Measurements from ENCODE around the gene GBX1.

The GBX1 gene

DNA sequence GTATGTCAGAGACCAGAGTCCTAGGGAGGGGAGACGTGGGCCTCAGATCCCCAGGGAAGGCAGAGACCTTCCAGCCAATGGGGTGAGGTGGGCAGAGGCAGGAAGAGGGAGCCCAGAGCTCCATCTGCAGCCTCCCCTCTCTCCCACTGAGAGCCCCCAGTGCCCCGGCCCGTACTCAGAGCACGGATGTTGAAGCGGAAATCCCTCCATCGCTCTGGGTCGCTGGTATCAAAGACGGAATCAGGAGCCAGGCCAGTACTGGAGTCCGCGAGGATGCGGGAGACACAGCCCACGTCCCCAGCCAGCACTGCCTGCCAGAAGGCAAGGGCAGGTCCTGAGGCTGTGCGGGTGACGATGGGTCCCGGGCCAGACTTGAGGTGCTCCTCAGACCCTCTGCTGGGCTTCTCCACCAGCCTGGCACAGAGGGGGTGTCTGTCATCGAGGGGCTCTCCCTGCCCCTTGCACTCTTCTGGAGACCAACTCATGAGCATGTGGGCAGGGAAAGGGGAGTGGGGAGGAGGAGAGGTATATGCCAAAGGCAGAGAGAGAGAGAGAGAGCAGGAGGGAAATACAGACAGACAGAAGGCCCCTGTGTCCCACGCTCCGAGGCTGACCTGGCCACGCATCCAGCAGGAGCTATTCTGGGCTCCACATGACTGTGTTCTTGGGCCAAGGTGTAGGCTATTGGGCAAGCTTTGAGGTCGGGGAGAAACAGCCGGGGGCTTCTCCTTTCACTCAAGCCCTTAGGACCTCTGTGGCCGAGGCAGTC, 19.3 kb upstream of the GBX1 start, which contains the start of gene ASB10:
Gene ASB10 (minus strand): TSS at position 611 of the 769 bp plus-strand sequence. CDS start 120 bp downstream, at position 491.
- Mint-ChIP-seq H3K36me3 (ENCODE audit: low read depth) (no peaks in the 10 kb centered on the region), H3K27me3 (ENCODE audit: low read depth) (peaks cover 36% of the 10 kb centered on the region), H3K4me3 (no peak within 1 kb of the TSS), H3K4me1 (peaks cover 4% of the 10 kb centered on the region), H3K27ac (no peak within 1 kb of the TSS), H3K9me3 (no peaks in the 10 kb centered on the region)
- TF ChIP-seq, protein P1, sequence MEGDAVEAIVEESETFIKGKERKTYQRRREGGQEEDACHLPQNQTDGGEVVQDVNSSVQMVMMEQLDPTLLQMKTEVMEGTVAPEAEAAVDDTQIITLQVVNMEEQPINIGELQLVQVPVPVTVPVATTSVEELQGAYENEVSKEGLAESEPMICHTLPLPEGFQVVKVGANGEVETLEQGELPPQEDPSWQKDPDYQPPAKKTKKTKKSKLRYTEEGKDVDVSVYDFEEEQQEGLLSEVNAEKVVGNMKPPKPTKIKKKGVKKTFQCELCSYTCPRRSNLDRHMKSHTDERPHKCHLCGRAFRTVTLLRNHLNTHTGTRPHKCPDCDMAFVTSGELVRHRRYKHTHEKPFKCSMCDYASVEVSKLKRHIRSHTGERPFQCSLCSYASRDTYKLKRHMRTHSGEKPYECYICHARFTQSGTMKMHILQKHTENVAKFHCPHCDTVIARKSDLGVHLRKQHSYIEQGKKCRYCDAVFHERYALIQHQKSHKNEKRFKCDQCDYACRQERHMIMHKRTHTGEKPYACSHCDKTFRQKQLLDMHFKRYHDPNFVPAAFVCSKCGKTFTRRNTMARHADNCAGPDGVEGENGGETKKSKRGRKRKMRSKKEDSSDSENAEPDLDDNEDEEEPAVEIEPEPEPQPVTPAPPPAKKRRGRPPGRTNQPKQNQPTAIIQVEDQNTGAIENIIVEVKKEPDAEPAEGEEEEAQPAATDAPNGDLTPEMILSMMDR (IDR thresholded peaks at IDR 0.05; ENCODE audit: unreplicated experiment in 3 of 3), result no peak

DNA sequence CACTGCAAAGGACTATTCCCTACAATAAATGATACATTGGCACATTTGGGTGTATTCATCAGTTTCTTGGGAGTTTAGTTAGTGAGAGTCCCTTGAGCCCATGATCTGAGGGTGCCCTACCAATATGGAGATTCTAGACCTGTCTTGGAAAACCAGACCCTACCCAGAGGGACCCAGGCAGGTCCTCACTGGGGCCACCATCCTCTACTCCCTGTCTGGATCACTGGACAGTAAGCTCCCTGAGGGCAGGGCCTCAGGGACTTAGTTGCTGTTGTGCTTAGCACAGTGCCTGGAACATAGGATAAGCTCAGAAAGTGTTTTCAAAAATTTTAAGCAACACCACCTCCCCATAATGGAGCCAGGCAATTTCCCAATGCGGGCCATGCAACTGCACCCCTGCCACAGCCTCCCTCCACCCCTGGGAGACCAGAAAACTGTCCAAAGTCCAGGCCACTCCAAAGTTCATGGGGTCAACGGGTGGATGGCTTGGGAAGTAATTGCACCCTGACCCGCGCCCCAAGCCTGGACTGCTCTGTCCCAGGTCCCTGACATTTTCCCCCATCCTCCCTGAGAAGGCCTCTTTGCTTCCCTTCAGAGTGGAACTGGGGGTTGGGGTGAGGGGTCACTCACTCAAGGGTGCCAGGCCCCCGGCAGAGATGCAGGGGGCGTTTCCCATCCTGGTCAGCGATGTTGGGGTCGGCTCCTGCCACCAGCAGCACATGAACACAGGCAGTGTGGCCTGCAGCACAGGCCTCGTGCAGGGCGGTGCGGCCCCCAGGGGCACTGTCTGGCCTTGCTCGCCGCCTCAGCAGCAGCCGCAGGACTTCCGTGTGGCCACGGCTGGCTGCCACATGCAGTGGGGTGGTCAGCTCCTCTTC, 18.5 kb upstream of the GBX1 start:
- H3K9me3 Mint-ChIP-seq, result no peaks in the 10 kb centered on the region
- no peak overlapping the region for H3K27ac Mint-ChIP-seq
- H3K4me1 Mint-ChIP-seq, result peaks cover 4% of the 10 kb centered on the region
- TF ChIP-seq, protein P1 (IDR thresholded peaks at IDR 0.05; ENCODE audit: unreplicated experiment in 3 of 3), result no peak
- no peak overlapping the region for H3K4me3 Mint-ChIP-seq
- peaks cover 35% of the 10 kb centered on the region for H3K27me3 Mint-ChIP-seq (ENCODE audit: low read depth)
- no peaks in the 10 kb centered on the region for H3K36me3 Mint-ChIP-seq (ENCODE audit: low read depth)

DNA sequence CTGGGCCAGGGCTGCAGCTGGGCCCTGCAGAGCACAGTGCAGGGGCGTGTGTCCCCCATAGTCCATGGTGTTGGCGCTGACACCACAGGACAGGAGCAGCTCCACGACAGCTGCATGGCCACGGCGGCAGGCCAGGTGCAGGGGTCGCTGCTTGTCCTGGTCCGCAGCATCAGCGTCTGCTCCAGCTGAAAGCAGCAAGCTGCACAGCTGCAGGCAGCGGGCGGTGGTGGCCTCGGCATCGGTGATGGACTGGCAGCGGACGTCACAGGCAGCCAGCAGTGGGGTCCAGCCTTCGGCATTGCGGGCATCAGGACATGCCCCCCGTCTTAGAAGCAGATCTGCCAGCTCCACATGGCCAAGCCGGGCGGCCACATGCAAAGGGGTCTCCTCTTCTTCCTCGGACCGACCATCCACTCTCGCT, 13.5 kb upstream of the GBX1 start:
- no peak overlapping the region for H3K4me3 Mint-ChIP-seq
- H3K27ac Mint-ChIP-seq, result no peak overlapping the region
- H3K27me3 Mint-ChIP-seq (ENCODE audit: low read depth), result peaks cover 51% of the 10 kb centered on the region
- no peaks in the 10 kb centered on the region for H3K36me3 Mint-ChIP-seq (ENCODE audit: low read depth)
- TF ChIP-seq, protein P1 (IDR thresholded peaks at IDR 0.05; ENCODE audit: unreplicated experiment in 3 of 3), result no peak
- no peaks in the 10 kb centered on the region for H3K9me3 Mint-ChIP-seq
- H3K4me1 Mint-ChIP-seq, result no peaks in the 10 kb centered on the region

DNA sequence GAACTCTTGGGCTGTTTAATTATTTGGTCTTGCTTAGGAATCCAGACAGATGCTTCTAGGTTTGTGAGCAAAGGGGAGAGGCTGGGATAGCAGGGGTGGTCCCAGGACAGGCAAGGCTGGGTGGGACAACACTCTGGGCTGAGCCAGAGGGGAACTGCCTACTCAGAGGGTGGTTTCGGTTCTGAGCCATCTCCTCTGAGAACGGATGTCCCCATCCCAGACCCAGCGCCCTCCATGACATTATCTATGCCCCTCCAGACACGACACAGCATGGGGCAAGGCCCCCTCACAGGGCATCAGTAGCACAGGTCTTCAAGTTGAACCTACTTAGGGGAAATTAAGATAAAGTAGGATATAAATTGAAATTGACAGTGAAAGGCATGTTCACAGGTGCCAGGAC, 12.5 kb upstream of the GBX1 start:
- no peak overlapping the region for H3K27ac Mint-ChIP-seq
- no peak overlapping the region for H3K4me3 Mint-ChIP-seq
- peaks cover 61% of the 10 kb centered on the region for H3K27me3 Mint-ChIP-seq (ENCODE audit: low read depth)
- TF ChIP-seq, protein P1 (IDR thresholded peaks at IDR 0.05; ENCODE audit: unreplicated experiment in 3 of 3), result no peak
- H3K4me1 Mint-ChIP-seq, result no peaks in the 10 kb centered on the region
- no peaks in the 10 kb centered on the region for H3K9me3 Mint-ChIP-seq
- no peaks in the 10 kb centered on the region for H3K36me3 Mint-ChIP-seq (ENCODE audit: low read depth)

DNA sequence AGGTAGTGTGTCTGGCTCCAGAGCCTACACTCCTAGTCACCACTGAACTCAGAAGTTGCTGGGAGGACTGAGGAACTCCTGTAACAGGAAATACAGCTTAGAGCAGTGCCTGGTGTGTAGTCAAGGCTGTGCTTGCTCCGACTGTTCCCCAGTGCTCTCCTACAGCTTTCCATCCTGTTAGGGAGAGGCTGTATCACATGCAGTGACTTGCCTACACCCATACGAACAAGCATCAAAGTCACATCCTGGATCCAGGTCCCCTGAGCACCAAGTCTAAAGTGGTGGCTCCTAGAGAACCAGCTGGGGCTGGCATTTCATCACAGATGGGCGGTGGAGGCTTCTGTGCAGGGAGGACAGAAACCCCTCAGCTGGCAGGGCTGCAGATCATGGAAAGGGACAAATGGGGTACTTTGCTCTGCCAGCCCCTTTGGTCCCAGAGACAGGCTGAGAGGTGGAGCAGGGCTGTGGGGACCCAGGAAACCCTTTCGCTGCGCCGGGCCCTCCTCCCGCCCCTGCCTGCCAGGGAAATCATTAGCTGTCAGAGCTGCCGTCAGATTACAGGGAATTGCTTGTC, 11.9 kb upstream of the GBX1 start:
- H3K27me3 Mint-ChIP-seq (ENCODE audit: low read depth), result peaks cover 61% of the 10 kb centered on the region
- no peak overlapping the region for H3K27ac Mint-ChIP-seq
- H3K9me3 Mint-ChIP-seq, result no peaks in the 10 kb centered on the region
- TF ChIP-seq, protein P1 (IDR thresholded peaks at IDR 0.05; ENCODE audit: unreplicated experiment in 3 of 3), result no peak
- H3K36me3 Mint-ChIP-seq (ENCODE audit: low read depth), result no peaks in the 10 kb centered on the region
- H3K4me1 Mint-ChIP-seq, result no peaks in the 10 kb centered on the region
- H3K4me3 Mint-ChIP-seq, result no peak overlapping the region
